NT2/D1 (cell line): Measurements from ENCODE around the gene CCDC92.

Experiments used
- DNase-seq: peaks from one replicate; pipeline ENCODE4 v3.0.0-alpha.2; 2011; ENCODE audit warnings: low read depth, low spot score
- H3K27me3 ChIP-seq: 2 replicates; pipeline ENCODE4 v1.6.0; 2011; ENCODE audit warnings: mild to moderate bottlenecking; ENCODE audit not compliant: insufficient read length, insufficient read depth
- H3K36me3 ChIP-seq: 2 replicates; pipeline ENCODE4 v1.6.1; 2011; ENCODE audit warnings: mild to moderate bottlenecking, low read length, mixed read lengths; ENCODE audit not compliant: insufficient read depth, insufficient read length
- H3K4me1 ChIP-seq: 2 replicates; pipeline ENCODE4 v1.5.1; 2011; ENCODE audit not compliant: insufficient read depth, insufficient read length
- H3K4me3 ChIP-seq: 2 replicates; pipeline ENCODE4 v1.5.1; 2011; ENCODE audit warnings: low read depth; ENCODE audit not compliant: insufficient read length
- H3K9ac ChIP-seq: 2 replicates; pipeline ENCODE4 v1.6.0; 2011; ENCODE audit warnings: low read depth; ENCODE audit not compliant: insufficient read length
- H3K9me3 ChIP-seq: 2 replicates; pipeline ENCODE4 v1.5.1; 2011; ENCODE audit warnings: mild to moderate bottlenecking, low read length; ENCODE audit not compliant: insufficient read depth
- SUZ12 ChIP-seq: IDR thresholded peaks from 2 replicates; pipeline ENCODE4 v1.6.1; 2011; ENCODE audit not compliant: insufficient read length, insufficient read depth; ENCODE audit errors: extremely low read depth
- YY1 ChIP-seq: IDR thresholded peaks from 2 replicates; pipeline ENCODE4 v1.6.1; 2011; ENCODE audit not compliant: insufficient read length, insufficient read depth
- ZNF274 ChIP-seq: IDR thresholded peaks from 2 replicates; pipeline ENCODE4 v1.6.1; 2011; ENCODE audit warnings: mild to moderate bottlenecking, low read depth, low read length

CCDC92 gene

DNA sequence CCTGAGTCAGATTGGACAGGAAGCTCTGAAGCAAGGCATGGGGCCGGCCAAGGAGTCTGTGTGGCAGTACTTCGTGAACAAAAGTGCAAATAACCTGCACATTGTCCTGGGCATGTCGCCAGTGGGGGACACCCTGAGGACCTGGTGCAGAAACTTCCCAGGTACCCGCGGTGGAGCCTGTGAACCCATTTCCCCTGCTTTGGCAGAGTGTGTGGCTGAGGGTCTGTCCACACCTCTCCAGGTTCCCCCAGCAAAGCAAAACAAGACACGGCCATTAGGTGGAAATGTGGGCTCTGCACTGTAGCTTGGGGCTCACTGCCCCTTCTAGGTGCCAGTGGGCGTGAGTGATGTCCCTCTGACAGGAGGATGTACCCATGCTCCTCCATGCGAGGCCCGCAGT, 79.4 kb downstream of the CCDC92 start:
- TF ChIP-seq SUZ12 (no peak), ZNF274 (no peak), YY1 (no peak)
- no peaks in the 10 kb centered on the region for H3K9me3 ChIP-seq
- peaks cover 9% of the 10 kb centered on the region for H3K4me1 ChIP-seq
- H3K36me3 ChIP-seq, result no peaks in the 10 kb centered on the region
- no peaks in the 10 kb centered on the region for H3K27me3 ChIP-seq
- no peak for DNase-seq
- H3K4me3 ChIP-seq, result no peak overlapping the region
- H3K9ac ChIP-seq, result no peak overlapping the region

- no peak for DNase-seq
- no peaks in the 10 kb centered on the region for H3K27me3 ChIP-seq
- H3K9ac ChIP-seq, result no peak overlapping the region
- H3K4me3 ChIP-seq, result no peak overlapping the region
- no peak for TF ChIP-seq YY1
- no peak for TF ChIP-seq ZNF274
- no peak for TF ChIP-seq SUZ12
- peaks cover 9% of the 10 kb centered on the region for H3K4me1 ChIP-seq
- H3K36me3 ChIP-seq, result no peaks in the 10 kb centered on the region
- no peaks in the 10 kb centered on the region for H3K9me3 ChIP-seq
Observed at GRCh38 chr12:123892853-123893252, 79.8 kb downstream of the CCDC92 start.

DNA sequence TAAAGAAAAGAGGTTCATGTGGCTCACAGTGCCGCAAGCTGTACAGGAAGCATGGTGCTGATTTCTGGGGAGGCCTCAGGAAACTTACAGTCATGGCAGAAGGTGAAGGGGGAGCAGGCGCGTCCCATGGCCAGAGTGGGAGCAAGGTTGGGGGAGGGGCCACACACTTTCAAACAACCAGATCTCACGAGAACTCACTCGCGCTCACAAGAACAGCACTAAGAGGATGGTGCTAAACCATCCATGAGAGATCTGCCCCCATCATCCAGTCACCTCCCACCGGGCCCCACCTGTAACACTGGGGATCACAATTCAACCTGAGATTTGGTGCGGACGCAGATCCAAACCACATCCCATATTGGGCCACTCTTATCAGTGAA, 80.5 kb downstream of the CCDC92 start:
- TF ChIP-seq YY1 (no peak), ZNF274 (no peak), SUZ12 (no peak)
- no peak overlapping the region for H3K4me3 ChIP-seq

GRCh38 chr12:123891516-123892179, 81.0 kb downstream of the CCDC92 start:
- no peak for DNase-seq
- H3K4me3 ChIP-seq, result no peak overlapping the region
- no peaks in the 10 kb centered on the region for H3K9me3 ChIP-seq
- no peak for TF ChIP-seq YY1
- no peak for TF ChIP-seq SUZ12
- no peak for TF ChIP-seq ZNF274
- H3K27me3 ChIP-seq, result peaks cover 5% of the 10 kb centered on the region
- H3K9ac ChIP-seq, result no peak overlapping the region
- no peaks in the 10 kb centered on the region for H3K36me3 ChIP-seq
- peaks cover 9% of the 10 kb centered on the region for H3K4me1 ChIP-seq

More for the DNA sequence above, 80.5 kb downstream of the CCDC92 start:
- Histone ChIP-seq H3K27me3 (peaks cover 3% of the 10 kb centered on the region), H3K36me3 (no peaks in the 10 kb centered on the region), H3K4me1 (peaks cover 9% of the 10 kb centered on the region), H3K9ac (no peak overlapping the region), H3K9me3 (no peaks in the 10 kb centered on the region)
- DNase-seq, result no peak

DNA sequence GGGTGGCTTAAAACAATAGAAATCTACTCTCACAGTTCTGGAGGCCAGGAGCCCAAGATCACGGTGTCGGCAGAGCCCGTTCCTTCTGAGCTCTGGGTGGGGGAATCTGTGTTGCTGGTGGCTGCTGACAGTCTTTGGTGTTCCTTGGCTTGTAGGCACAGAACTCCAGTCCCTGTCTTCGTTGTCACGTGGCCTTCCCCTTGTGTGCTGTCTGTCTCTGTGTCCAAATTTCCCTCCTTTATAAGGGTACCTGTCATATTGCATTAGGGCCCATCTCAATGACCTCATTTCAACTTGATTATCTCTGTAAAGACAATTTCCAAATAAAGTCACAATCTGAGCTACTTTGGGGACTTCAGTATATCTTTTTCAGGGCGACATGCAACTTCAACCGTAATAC, 81.6 kb downstream of the CCDC92 start:
- H3K27me3 ChIP-seq, result peaks cover 7% of the 10 kb centered on the region
- H3K9me3 ChIP-seq, result no peaks in the 10 kb centered on the region
- peaks cover 9% of the 10 kb centered on the region for H3K4me1 ChIP-seq
- no peak overlapping the region for H3K4me3 ChIP-seq
- H3K9ac ChIP-seq, result no peak overlapping the region
- TF ChIP-seq SUZ12 (no peak), YY1 (no peak), ZNF274 (no peak)
- H3K36me3 ChIP-seq, result no peaks in the 10 kb centered on the region
- no peak for DNase-seq

DNA sequence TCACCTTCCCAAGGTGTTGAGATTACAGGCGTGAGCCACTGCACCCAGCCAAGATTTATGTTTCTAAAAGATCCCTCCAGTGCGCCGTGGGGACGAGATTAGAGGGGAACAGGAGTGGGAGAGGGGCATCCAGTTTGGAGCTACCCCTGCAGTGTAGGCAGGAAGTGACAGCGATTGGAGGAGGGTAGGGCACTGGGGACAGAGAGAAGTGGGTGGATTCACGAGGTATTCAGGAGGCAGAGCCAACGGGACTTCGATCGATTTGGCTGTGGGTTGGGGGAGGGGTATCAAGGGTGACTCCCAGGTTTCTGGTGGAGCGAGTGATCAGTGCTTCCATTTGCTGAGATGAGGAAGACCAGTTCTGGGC, 82.1 kb downstream of the CCDC92 start:
- no peak overlapping the region for H3K4me3 ChIP-seq
- H3K27me3 ChIP-seq, result peaks cover 7% of the 10 kb centered on the region
- no peaks in the 10 kb centered on the region for H3K9me3 ChIP-seq
- DNase-seq, result no peak
- H3K36me3 ChIP-seq, result no peaks in the 10 kb centered on the region
- TF ChIP-seq YY1 (no peak), SUZ12 (no peak), ZNF274 (no peak)
- no peak overlapping the region for H3K9ac ChIP-seq
- H3K4me1 ChIP-seq, result peaks cover 9% of the 10 kb centered on the region

DNA sequence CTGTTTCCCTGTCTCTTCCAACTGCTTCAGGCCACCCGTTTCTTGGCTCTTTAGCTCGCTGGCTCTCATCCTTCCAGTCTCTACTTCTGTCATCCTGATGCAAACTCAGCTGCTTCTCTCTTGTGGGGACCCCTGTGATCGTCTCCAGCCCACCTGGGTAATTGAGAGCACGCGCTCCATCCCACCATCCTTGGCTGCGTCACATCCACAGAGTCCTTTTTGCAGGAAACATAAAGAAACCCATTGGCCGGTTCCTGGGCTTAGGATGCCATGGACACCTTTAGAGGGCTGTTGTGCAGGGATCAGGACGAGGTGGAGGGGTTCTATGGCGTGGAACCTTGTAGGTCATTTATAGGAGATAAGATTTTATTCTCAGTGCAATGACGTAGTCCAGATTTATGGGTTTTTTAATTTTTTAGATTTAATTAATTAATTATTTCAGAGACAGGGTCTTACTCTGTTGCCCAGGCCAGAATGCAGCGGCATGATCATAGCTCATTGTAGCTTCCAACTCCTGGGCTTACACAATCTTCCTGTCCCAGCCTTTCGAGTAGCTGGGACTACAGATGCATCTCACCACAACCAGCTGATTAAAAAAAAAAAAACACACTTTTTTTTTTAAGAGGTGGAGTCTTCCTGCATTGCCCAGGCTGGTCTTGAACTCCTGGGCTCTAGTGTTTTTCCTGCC, 82.6 kb downstream of the CCDC92 start:
- Histone ChIP-seq H3K27me3 (peaks cover 7% of the 10 kb centered on the region), H3K36me3 (no peaks in the 10 kb centered on the region), H3K9me3 (no peaks in the 10 kb centered on the region), H3K9ac (no peak overlapping the region), H3K4me3 (no peak overlapping the region), H3K4me1 (peaks cover 9% of the 10 kb centered on the region)
- TF ChIP-seq ZNF274 (no peak), YY1 (no peak)
- DNase-seq, result no peak
